Neuronal stem cell (in vitro differentiated cells): Measurements from ENCODE around the gene CTTNBP2.
A peak's percentile ranks its signal among the peaks of the same experiment; 100 is the strongest.

Experiments used
- DNase-seq: peaks from one replicate; pipeline ENCODE4 v3.0.0-alpha.2; 2013; ENCODE audit warnings: low spot score
- H2AFZ ChIP-seq: one replicate; pipeline ENCODE4 v1.6.1; 2013; ENCODE audit warnings: mild to moderate bottlenecking, low read length, inconsistent platforms
- H2AK5ac ChIP-seq: 2 replicates; pipeline ENCODE4 v1.6.1; 2013; ENCODE audit warnings: low read depth, mild to moderate bottlenecking, inconsistent platforms, low read length, moderate library complexity, mixed read lengths
- H2BK120ac ChIP-seq: 2 replicates; pipeline ENCODE4 v1.6.1; 2013; ENCODE audit warnings: low read depth, mild to moderate bottlenecking, inconsistent platforms, low read length, moderate library complexity, mixed read lengths
- H2BK12ac ChIP-seq: one replicate; pipeline ENCODE4 v1.6.1; 2013; ENCODE audit warnings: low read length, inconsistent platforms
- H2BK15ac ChIP-seq: 2 replicates; pipeline ENCODE4 v1.6.1; 2013; ENCODE audit warnings: mild to moderate bottlenecking, low read length, inconsistent platforms, mixed read lengths
- H2BK5ac ChIP-seq: one replicate; pipeline ENCODE4 v1.6.1; 2013; ENCODE audit warnings: inconsistent platforms, mild to moderate bottlenecking, low read length, moderate library complexity
- H3K14ac ChIP-seq: one replicate; pipeline ENCODE4 v1.6.1; 2013; ENCODE audit warnings: low read length, inconsistent platforms
- H3K18ac ChIP-seq: 2 replicates; pipeline ENCODE4 v1.6.1; 2013; ENCODE audit warnings: low read length, inconsistent platforms
- H3K23ac ChIP-seq: 2 replicates; pipeline ENCODE4 v1.6.1; 2013; ENCODE audit warnings: low read depth, mild to moderate bottlenecking, mixed read lengths, low read length, inconsistent platforms; ENCODE audit not compliant: poor library complexity
- H3K27ac ChIP-seq: replicated peaks from 3 replicates; pipeline ENCODE4 v1.5.1; 2013; ENCODE audit warnings: low read length, inconsistent platforms
- H3K27me3 ChIP-seq, 3 experiments: 2 replicates each; pipeline ENCODE4 v1.6.1; 2013; ENCODE audit warnings: low read length in 3 of 3, mild to moderate bottlenecking in 2 of 3, inconsistent platforms in 1 of 3, low read depth in 1 of 3, mixed read lengths in 1 of 3, moderate library complexity in 1 of 3; ENCODE audit not compliant: control insufficient read depth in 3 of 3, insufficient read depth in 3 of 3
- H3K36me3 ChIP-seq, 2 donors: replicated peaks in 1 of 2; 2 replicates each; pipeline ENCODE4 v1.6.1; 2013; ENCODE audit warnings: low read length in 2 of 2; ENCODE audit not compliant: control insufficient read depth in 2 of 2, insufficient read depth in 2 of 2
- H3K4ac ChIP-seq: 2 replicates; pipeline ENCODE4 v1.6.1; 2013; ENCODE audit warnings: inconsistent platforms, mild to moderate bottlenecking, low read length, moderate library complexity
- H3K4me1 ChIP-seq, 2 donors: 1 replicate in 1 of 2; 2 replicates in 1 of 2; pipeline ENCODE4 v1.6.1; 2013; ENCODE audit warnings: low read length in 2 of 2, low read depth in 1 of 2; ENCODE audit not compliant: control insufficient read depth in 2 of 2, insufficient read depth in 1 of 2
- H3K4me2 ChIP-seq: one replicate; pipeline ENCODE4 v1.6.1; 2013; ENCODE audit warnings: mild to moderate bottlenecking, low read length, inconsistent platforms; ENCODE audit not compliant: insufficient read depth, poor library complexity, severe bottlenecking
- H3K4me3 ChIP-seq, 2 donors: 2 replicates each; pipeline ENCODE4 v1.5.1; 2013; ENCODE audit warnings: low read length in 2 of 2, mild to moderate bottlenecking in 2 of 2, inconsistent platforms in 1 of 2, moderate library complexity in 1 of 2
- H3K79me1 ChIP-seq: one replicate; pipeline ENCODE4 v1.6.1; 2013; ENCODE audit warnings: low read depth, mild to moderate bottlenecking, inconsistent platforms, low read length, moderate library complexity
- H3K9ac ChIP-seq: one replicate; pipeline ENCODE4 v1.6.1; 2013; ENCODE audit warnings: mild to moderate bottlenecking, low read depth, low read length, inconsistent platforms; ENCODE audit not compliant: poor library complexity
- H3K9me3 ChIP-seq, 2 donors: replicated peaks in 1 of 2; 2 replicates each; pipeline versions ENCODE3 to v1.6.1; 2013; ENCODE audit warnings: low read length in 2 of 2, mild to moderate bottlenecking in 2 of 2, inconsistent platforms in 1 of 2, low read depth in 1 of 2, mixed read lengths in 1 of 2, moderate library complexity in 1 of 2; ENCODE audit not compliant: control insufficient read depth in 2 of 2, insufficient read depth in 1 of 2
- H4K8ac ChIP-seq: one replicate; pipeline ENCODE4 v1.6.1; 2013; ENCODE audit warnings: low read depth, mild to moderate bottlenecking, inconsistent platforms, low read length, moderate library complexity
- H4K91ac ChIP-seq: one replicate; pipeline ENCODE4 v1.6.1; 2013; ENCODE audit warnings: low read length, low read depth, mild to moderate bottlenecking, inconsistent platforms; ENCODE audit not compliant: poor library complexity
- WGBS, 2 donors: extraction: QIAGEN DNeasy Blood & Tissue Kit; methylation state at CpG; one replicate each; pipeline ENCODE4 v1.1.7; 2013; ENCODE audit warnings: missing lambda C conversion rate in 2 of 2, mixed read lengths in 1 of 2; ENCODE audit not compliant: insufficient read length in 2 of 2, insufficient replicate concordance in 1 of 2; ENCODE audit errors: extremely low coverage in 2 of 2; 5-methylcytosine and 5-hydroxymethylcytosine counted together

The CTTNBP2 gene

GRCh38 chr7:117731455-117731854, 141.8 kb downstream of the CTTNBP2 start:
- no peak overlapping the region for H2AFZ ChIP-seq
- no peak overlapping the region for H2AK5ac ChIP-seq
- H2BK5ac ChIP-seq = no peak overlapping the region
- H3K9ac ChIP-seq = no peak overlapping the region
- H3K4ac ChIP-seq = no peak overlapping the region
- H3K79me1 ChIP-seq = no peaks in the 10 kb centered on the region
- no peak for DNase-seq
- no peak overlapping the region for H3K14ac ChIP-seq
- H2BK12ac ChIP-seq = no peak overlapping the region
- no peak overlapping the region for H3K18ac ChIP-seq
- no peak overlapping the region for H4K8ac ChIP-seq
- H3K36me3 ChIP-seq = peaks cover 0 to 14% of the 10 kb centered on the region in 2 donors
- H4K91ac ChIP-seq = no peak overlapping the region
- no peaks in the 10 kb centered on the region for H3K9me3 ChIP-seq
- H2BK120ac ChIP-seq = no peak overlapping the region
- H3K27me3 ChIP-seq = no peaks in the 10 kb centered on the region
- H3K27ac ChIP-seq = no peak overlapping the region
- WGBS, 2 donors = no CpG with 5 or more reads among the region's 6 CpGs
- no peak overlapping the region for H3K23ac ChIP-seq
- no peak overlapping the region for H3K4me2 ChIP-seq
- H3K4me1 ChIP-seq = peaks cover 10% of the 10 kb centered on the region in 2 donors
- no peak overlapping the region for H2BK15ac ChIP-seq
- H3K4me3 ChIP-seq = no peak overlapping the region

DNA sequence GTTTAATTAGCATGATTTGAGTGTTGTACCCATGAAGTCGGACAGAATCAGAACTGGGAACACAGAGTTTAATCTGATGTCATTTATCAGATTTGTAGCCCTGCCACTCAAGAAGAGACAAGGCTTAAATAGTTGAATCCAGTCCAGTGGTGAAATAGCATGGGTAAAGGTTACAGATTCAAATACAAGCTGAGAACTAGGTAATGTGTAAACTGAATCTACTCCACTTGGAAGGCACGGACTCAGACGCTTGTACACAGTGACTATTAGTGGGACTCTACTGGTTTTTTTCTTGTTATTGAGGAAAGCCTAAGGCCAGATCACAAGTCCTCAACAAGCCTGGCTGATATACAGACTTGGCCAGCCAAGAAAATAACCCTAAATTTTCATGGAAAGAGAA, 142.9 kb downstream of the CTTNBP2 start:
- Histone ChIP-seq H2BK5ac (no peak overlapping the region), H3K4me1 (peaks cover 13 to 14% of the 10 kb centered on the region in 2 donors), H3K9ac (no peak overlapping the region), H2BK12ac (no peak overlapping the region), H3K23ac (no peak overlapping the region), H3K14ac (no peak overlapping the region), H4K91ac (no peak overlapping the region), H3K4me3 (no peak overlapping the region), H4K8ac (no peak overlapping the region), H3K27ac (no peak overlapping the region), H2AK5ac (no peak overlapping the region), H3K79me1 (no peaks in the 10 kb centered on the region), H3K18ac (no peak overlapping the region), H3K36me3 (peaks cover 0 to 14% of the 10 kb centered on the region in 2 donors), H2BK15ac (no peak overlapping the region), H3K4ac (no peak overlapping the region), H3K4me2 (no peak overlapping the region), H2AFZ (no peak overlapping the region), H3K9me3 (no peaks in the 10 kb centered on the region), H2BK120ac (no peak overlapping the region), H3K27me3 (no peaks in the 10 kb centered on the region)
- no peak for DNase-seq
- WGBS, 2 donors = no CpG with 5 or more reads among the region's 3 CpGs

- no peak for DNase-seq
- WGBS, 2 donors = no CpG with 5 or more reads among the region's 7 CpGs
These were observed 144.2 kb downstream of the CTTNBP2 start for GRCh38 chr7:117728890-117729624.

GRCh38 chr7:117724898-117725297, 148.3 kb downstream of the CTTNBP2 start:
- Histone ChIP-seq H2BK120ac (no peak overlapping the region), H3K4me1 (peaks cover 11 to 12% of the 10 kb centered on the region in 2 donors), H2BK5ac (no peak overlapping the region), H3K9ac (no peak overlapping the region), H2AFZ (no peak overlapping the region), H3K4me3 (no peak overlapping the region), H3K4me2 (no peak overlapping the region), H3K23ac (no peak overlapping the region), H3K4ac (no peak overlapping the region), H3K79me1 (no peaks in the 10 kb centered on the region), H3K27ac (no peak overlapping the region), H2BK12ac (no peak overlapping the region), H2AK5ac (no peak overlapping the region), H3K36me3 (peaks cover 0 to 7% of the 10 kb centered on the region in 2 donors), H3K9me3 (no peaks in the 10 kb centered on the region), H2BK15ac (no peak overlapping the region), H3K14ac (no peak overlapping the region), H3K18ac (no peak overlapping the region), H4K91ac (no peak overlapping the region), H4K8ac (no peak overlapping the region), H3K27me3 (no peaks in the 10 kb centered on the region)
- DNase-seq = no peak
- no CpG with 5 or more reads among the region's 3 CpGs for WGBS, 2 donors

More at GRCh38 chr7:117728890-117729624, 144.2 kb downstream of the CTTNBP2 start:
- Histone ChIP-seq H3K9ac (no peak overlapping the region), H4K91ac (no peak overlapping the region), H2AK5ac (no peak overlapping the region), H3K36me3 (peaks cover 0 to 12% of the 10 kb centered on the region in 2 donors), H3K27me3 (no peaks in the 10 kb centered on the region), H3K4me1 (peaks cover 13 to 14% of the 10 kb centered on the region in 2 donors), H3K18ac (no peak overlapping the region), H2BK15ac (no peak overlapping the region), H3K27ac (no peak overlapping the region), H4K8ac (no peak overlapping the region), H3K23ac (no peak overlapping the region), H3K4ac (no peak overlapping the region), H3K4me3 (no peak overlapping the region), H3K79me1 (no peaks in the 10 kb centered on the region), H2BK120ac (no peak overlapping the region), H2BK5ac (no peak overlapping the region), H2BK12ac (no peak overlapping the region), H2AFZ (peak overlapping the region; percentile 39), H3K4me2 (no peak overlapping the region), H3K9me3 (no peaks in the 10 kb centered on the region), H3K14ac (no peak overlapping the region)
